Stimulated activated CD4-positive, alpha-beta T cell treated with anti-CD3 and anti-CD28 coated beads, Interleukin-15, amount 100 ng/mL, for 1 hour (primary cell): ENCODE measurements around the gene PSMB10.
"Not testable (repeated sequence)": the region's sequence is repeated elsewhere in the genome, so short reads cannot be mapped to it uniquely, and the experiment has no call there.

ENCODE experiments used
- DNase-seq, 2 donors: peaks; one replicate each; pipeline ENCODE4 v3.0.0-alpha.2; 2020; ENCODE audit warnings: low read depth in 1 of 2, low spot score in 1 of 2

Gene PSMB10

DNA sequence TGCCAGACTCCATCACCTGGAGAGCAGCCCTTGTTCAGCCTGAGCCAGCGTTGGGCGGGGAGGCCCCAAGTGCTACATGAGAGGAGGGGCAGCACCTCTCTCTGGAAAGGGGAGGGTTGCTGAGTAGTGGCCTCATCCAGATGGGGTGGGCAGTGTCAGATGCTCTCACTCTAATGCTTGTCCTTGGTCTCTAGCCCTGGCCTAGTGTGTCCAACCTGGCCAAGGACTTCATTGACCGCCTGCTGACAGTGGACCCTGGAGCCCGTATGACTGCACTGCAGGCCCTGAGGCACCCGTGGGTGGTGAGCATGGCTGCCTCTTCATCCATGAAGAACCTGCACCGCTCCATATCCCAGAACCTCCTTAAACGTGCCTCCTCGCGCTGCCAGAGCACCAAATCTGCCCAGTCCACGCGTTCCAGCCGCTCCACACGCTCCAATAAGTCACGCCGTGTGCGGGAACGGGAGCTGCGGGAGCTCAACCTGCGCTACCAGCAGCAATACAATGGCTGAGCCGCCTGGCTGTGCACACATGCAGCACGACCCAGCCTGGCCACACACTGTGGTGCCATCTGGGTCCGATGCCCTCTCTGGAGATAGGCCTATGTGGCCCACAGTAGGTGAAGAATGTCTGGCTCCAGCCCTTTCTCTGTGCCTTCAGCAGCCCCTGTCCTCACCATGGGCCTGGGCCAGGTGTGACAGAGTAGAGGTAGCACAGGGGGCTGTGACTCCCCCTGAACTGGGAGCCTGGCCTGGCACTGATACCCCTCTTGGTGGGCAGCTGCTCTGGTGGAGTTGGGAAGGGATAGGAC, 9.3 kb downstream of the PSMB10 start:
- DNase-seq = no peak

DNA sequence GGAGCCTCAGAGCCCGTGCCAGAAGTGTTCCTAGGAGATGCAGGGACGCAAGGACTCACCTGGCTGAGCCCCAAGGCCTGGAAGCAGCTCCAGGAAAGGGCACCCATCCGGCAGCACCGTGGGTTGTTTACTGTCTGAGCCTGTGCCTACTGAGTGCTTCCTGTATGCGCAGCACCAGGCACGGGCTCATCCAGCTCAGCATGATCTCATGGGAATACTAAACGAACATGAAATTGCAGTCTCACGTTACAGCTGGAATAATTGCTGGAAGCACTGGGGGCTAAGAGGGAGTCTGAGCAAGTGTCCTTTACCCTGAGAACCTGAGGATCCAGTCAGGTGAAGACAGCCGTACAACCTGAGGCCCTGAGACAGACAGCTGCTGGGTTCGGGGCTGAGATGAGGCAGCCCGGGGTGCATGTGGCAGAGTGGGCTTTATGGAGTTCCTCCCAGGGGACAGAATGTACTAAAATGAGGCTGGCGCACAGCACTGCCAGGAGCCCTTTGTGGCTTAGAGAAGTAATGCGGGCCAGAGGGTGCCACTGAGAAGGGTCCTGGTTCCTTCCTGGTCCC, 10.4 kb downstream of the PSMB10 start:
- DNase-seq = no peak

DNA sequence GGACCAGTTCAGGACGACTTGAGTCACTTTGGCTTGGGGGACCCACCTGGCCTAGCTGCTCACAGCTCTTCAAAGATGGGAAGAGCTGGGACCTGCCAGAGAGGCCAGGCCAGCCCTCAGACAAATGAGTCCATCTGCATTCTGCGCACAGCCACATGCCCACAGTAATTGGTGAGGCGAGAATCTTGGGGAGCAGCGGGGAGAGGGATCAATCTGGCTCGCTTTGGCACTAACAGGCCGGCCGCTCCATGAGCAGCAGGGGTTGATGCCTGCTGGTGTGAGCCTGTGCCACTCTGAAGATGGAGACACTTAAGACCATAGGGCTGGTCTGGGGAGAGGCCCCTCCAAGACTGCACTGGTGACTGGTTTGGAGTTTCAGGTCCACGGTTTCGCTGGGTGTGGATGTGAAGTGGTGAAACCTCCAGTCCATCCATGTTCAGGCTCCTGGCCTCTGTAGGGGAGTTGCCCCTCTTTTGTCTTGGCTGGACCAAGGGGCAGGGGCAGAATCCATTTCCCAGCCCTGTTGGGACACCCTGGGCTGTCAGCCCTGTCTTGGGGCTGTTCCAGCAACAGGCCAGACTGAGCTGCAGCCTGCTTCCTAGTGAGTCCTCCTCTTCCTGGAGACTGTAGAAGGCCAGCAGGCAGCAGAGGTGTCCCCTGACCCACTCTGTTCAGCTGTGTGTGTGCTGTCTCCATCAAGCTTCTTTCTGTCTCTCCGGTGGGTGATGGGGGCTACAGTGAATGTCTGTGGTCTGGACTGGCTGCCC, 12.3 kb downstream of the PSMB10 start:
- no peak for DNase-seq

DNA sequence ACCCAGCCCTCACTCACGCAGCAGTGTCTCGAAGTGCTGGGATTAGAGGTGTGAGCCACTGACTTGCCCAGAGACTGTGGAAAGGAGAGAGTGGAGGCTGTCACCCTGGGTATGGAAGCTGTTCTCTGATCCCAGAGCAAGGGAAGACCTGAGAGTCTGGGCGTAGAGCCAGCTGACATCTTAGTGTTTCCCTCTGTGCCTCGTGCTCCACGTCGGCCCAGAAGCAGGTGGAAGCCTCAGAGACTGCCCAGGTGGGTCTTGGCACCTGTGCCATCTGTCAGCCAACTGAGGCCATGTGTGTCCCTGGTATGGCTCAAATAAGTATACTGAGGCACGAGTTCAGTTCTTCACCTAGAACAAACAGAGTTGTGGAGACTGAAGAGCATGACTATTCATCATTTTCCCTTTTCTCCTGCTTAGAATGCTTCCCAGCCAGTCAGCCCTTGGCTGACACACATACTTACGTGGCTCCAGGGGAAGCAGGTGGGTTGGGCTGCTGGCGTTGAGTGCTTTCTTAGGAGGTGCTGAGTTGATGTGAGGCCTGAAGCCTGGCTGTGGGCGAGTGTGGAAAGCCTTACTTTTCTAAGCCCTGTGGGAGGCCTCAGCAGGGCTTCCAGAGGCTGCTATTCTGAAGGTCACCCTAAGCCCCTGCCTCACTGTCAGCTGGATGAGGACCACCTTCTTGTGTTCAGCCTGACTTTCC, 13.1 kb downstream of the PSMB10 start:
- DNase-seq = no peak

DNA sequence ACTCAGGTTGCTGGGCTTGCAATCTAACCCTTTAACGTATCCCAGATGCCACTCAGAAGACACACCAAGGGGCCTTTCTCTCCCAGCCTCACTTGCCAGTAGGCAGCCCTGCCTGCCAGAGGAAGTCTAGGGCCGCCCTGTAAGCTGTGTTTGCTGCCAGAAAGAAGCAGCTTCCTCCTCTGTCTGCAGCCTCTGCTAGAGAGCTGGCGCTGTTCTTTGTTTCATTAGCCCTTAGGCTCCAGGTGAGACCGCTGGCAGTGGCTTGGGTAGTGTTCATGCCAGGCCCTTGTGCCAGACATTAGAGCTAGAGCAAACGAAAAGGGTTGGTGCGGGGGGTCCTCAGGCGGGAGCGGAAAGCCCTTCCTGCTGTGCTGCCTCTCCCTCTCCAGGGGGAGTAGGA, 13.9 kb downstream of the PSMB10 start:
- no peak for DNase-seq

DNA sequence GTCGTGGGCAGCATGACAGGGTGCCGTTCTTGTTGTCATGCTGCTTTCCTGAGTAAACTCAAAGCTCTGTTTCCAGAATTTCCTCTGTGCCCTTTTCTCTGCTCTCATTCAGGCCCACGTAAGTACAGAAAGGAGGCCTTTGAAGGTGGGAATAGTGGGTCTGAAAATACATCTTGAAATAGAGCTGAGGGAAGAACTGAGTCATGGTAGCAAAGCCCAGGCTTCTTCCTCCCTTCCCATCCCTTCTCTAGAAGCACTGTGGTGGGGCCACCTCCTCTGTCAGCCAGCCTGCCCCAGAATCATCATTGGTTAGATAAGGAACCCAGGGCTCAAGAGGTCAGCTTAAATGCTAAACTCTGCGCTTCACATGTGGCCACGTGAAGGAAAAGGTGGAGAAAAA, 14.4 kb downstream of the PSMB10 start:
- no peak for DNase-seq

DNA sequence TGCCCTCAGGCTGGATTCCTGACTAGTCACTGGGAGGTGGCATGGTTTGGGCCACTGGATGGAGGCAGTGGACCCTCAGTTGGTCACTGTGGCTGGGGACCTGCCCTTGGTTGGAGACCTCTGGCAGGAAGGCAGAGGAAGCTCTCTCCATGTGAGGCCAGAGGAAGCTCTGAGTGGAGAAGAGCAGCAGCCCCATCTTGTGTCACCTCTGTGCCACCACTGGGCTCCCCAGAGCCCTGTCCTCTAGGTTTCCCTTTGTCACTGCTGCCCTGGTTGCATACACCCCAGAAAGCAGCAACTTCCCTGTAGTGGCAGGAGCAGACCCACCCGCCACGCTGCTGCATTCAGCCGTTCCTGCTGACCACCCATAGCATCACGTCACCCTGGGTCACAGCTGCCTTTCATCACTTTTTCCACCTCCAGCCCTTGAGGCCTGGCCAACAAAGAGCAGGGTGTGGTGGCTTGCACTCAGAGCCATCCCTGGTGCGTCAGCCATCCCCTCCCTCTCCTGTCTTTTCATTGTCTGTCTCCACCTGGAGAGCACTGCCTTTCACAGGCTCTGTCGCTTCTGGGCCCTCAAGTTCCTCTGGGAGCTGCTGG, 16.9 kb downstream of the PSMB10 start:
- DNase-seq = no peak

DNA sequence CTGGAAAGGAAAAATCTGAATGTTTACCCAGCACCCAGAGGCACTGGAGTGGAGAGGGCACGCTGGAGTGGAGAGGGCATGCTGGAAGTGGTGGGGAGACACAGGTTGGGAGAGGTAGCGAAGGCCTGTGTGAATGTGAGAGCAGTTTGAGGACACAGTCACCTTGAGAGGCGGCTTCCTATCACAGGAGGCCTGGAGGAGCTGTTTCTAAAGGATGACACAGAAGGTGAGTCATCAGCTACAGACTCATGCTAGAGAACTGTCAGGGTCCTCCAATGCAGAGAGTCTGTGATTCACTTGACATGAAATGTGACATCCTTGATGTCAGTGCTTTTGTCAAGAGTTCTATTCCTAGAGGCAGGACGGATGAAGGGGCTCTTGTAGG, 18.8 kb downstream of the PSMB10 start:
- no peak for DNase-seq

DNA sequence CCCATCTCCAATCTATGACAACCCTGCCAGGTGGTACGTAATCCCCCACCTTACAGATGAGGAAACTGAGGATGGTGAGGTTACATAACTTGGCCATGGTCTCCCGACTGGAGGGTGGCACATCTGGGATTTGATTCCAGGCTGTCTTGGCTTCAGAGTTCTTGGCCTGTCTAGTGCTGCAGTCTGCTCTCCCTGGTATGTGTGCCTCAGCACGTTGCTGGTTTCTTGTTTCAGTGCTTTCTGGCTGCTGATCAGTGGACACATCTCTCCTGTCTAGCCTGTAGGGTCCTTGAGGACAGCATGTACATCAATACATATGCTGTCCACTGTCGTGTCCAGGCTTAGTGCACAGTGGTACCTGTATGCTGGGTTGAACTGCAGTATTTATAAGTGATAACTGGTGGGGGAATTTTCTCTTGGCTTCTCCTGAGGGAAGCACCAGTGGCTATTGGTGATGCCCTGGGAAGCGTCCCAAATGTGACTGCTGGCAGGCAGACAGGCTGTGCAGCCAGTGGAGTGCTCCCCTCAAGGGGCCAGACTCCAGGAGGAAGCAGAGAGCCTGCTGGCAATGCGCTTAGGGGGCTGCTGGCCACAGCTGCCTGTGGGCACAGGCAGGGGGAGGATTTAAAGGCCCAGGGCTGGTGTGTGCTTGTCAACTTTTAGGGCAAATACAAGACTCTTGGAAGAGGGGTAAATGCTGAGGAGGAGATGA, 19.4 kb downstream of the PSMB10 start:
- DNase-seq = no peak

DNA sequence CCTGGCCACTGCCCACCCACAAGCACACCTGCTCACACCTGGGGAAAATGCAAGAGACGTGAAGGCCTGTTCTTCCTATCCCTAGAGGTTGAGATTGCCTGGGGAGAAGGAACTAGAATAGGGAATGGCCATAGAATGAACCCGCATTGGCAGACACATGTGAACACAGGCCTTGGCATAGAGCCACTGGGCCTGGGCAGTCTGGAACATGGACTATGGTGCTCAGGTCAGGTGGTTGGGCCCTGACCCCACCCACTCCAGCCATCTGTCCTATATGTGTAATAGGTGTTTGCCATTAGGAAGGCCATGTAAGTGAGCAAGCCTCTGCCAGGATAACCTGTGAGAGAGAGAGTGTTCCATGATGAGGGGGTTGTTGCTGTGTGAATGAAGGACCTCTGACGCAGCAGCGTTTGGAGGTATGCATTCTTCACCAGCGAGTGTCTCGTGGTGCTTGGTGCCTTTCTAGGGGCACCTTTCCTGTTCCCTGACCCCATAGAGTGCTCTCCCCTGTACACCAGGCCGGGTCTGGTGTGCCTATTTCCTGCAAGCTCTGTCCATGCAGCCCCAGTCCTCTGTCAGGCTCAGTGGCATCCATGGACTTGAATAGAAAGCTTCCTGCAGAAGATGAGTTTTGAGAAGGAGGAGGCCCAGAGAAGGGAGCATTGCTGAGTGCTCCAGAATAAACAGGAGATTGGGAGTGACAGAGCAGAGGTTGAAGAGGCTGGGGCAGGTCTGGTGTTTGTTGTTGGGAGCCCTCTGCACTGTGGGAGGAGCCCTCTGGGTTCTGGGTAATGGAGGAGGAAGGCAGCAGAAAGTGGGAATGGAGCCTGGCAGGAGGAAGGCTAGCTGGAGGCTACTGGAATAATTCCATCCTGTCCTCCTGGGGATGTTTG, 20.6 kb downstream of the PSMB10 start:
- no peak for DNase-seq

DNA sequence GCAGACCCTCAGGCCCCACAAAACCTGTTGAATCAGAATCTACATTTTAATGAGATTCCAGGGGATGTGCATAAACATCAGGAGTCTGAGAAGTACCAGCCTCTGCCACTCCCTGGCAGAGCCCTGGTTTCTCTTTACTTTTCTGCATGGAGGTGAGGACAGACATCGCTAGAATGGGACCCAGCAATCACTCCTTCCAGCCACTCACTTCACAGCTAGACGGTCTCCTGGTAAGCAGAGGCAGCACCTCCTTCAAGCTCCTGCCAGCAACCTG, 21.2 kb downstream of the PSMB10 start:
- DNase-seq = not testable (repeated sequence)

DNA sequence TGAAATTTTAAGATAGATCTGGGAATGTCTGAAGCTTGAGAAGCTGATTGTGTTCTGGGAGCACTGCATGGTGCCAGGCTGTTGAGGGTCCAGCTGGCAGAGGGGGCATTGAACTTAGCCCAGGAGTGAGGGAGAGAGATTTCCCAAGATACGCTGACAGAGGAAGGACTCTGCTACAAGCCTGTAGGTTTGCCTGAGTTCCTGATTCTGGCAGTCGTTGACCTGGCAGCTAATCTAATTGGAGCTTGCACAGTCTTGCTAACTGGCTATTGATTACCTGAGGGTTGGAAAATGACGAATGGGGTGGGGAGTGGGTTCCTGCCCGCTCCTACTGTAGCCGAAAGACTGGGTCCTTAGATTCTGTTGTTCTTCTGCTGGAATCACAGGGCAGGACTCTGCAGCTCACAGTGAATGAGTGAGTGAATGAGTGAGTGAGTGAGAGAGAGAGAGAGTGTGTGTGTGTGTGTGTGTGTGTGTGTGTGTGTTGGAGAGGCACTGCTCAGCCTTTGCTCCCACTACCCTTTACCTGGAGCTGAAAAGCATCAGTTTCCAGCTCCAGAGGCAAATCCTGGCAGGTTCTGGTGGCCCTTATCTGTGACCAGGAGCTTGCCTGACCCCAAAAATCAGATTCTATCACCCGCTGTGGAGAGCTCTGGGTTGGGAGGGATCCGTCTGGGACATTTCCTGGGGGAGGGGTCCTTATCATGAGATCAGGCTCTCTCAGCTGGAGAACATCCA, 21.7 kb downstream of the PSMB10 start:
- no peak for DNase-seq

DNA sequence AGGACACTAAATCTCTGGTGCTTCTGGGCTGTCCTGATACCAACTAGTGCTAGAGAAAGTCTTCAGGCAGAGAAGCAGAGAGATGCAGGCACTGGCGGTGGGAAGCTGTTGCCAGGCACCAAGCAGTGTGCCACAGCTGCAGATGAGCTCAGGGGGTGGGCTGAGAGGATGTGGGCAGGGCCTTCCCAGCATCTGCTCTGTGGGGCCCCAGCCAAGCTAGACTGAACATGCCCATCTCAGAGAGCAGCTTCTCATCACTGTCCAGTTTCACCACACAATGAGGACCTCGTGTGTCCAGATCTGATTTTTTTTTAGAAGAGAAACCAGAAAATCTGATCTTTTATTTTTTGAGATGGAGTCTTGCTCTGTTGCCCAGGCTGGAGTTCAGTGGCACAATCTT, 26.5 kb downstream of the PSMB10 start:
- no peak for DNase-seq

DNA sequence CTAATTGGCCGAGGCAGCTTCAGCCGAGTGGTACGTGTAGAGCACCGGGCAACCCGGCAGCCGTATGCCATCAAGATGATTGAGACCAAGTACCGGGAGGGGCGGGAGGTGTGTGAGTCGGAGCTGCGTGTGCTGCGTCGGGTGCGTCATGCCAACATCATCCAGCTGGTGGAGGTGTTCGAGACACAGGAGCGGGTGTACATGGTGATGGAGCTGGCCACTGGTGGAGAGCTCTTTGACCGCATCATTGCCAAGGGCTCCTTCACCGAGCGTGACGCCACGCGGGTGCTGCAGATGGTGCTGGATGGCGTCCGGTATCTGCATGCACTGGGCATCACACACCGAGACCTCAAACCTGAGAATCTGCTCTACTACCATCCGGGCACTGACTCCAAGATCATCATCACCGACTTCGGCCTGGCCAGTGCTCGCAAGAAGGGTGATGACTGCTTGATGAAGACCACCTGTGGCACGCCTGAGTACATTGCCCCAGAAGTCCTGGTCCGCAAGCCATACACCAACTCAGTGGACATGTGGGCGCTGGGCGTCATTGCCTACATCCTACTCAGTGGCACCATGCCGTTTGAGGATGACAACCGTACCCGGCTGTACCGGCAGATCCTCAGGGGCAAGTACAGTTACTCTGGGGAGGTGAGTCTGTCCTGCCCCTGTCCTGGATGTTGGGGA, 27.5 kb downstream of the PSMB10 start:
- no peak for DNase-seq

DNA sequence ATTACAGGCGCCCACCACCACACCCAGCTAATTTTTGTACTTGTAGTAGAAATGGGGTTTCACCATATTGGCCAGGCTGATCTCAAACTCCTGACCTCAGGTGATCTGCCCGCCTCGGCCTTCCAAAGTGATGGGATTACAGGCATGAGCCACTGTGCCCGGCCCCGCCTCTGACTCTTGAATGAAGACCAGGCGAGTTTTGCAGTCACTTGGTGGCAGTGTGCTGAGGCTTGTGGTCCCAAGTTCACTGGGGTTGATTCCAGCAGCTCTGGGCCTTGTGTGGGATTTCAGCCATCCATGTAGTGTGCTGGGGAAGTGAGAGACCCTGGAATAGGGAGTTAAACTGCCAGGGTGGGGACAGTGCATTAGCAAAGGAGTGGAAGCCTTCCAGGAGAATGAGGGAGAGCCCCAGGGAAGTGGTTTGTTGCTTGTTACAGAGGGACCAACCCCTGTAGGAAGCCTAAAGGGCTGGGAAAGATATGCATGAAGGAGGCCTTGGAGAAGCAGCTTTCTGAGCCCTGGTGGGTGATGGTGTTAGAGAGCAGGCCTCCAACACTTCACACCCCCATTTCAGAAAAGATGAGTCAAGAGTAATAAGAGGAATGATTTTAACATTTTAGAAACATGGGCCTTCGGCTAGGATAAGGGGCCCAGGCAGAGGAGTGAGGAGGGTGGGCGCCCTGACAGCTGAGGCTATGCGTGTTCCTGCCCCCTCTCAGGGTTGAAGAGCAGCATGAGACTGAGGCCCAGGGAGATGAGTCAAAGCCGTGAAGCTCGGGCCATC, 29.1 kb downstream of the PSMB10 start:
- no peak for DNase-seq

DNA sequence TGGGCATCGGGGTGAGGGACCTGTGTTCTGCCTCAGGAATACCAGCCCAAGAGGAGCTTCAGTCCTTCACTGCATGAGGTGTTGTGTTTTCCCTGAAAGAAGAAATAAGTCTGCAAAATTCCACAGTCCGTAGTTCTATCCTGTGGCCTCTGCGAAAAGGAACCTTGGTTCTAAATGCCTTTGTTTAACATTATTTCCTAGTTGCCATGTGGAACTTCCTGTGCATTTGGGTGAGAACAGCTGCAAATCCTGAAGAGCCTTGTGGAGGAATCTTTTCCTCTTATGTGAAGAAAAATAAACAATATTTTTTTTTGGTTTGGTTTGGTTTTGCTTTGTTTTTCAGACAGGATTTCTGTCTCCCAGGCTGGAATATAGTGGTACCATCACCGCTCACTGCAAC, 33.8 kb downstream of the PSMB10 start:
- no peak for DNase-seq

DNA sequence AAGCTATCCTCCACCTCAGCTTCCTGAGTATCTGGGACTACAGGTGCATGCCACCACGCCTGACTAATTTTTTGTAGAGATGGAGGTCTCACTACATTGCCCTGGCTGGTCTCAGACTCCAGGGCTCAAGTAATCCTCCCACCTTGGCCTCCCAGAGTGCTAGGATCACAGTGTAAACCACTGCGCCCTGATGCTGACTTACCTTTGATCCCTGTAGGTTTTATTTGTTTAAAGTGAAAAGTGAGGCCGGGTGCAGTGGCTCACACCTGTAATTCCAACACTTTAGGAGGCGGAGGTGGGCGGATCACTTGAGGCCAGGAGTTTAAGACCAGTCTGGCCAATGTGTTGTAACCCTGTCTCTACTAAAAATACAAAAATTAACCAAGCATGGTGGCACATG, 34.9 kb downstream of the PSMB10 start:
- DNase-seq = no peak

DNA sequence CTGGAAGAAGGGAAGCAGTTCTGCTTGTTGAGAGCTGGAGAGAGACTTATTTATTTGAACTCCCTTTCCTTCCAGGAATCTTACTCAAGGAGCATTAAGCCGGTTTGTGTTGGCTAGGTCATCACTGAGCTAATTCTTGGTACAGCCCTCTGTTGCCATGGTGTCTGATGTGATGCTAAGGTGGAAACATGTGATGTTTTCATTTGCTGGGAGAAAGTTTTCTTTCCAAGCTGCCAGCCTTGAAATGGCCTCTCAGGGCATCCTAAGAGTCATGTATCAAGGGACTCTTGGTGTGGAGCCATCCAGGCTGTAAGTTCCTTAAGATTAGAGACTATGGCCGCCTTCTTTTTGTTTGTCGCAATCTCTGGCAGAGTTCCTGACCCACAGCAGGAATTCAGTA, 39.4 kb downstream of the PSMB10 start:
- DNase-seq = no peak
